Lower leg skin (tissue), 3 donors: ENCODE results near the gene CABLES1.

Experiments
- POLR2A ChIP-seq, 2 donors: fragments of 450-650 bp; IDR thresholded peaks; one replicate each; pipeline ENCODE4 v1.6.1; 2016 to 2017; ENCODE audit warnings: antibody characterized with exemption in 2 of 2, mild to moderate bottlenecking in 1 of 2, moderate library complexity in 1 of 2
- TF ChIP-seq, protein P1 (sequence below), 3 donors: fragments of 450-650 bp; IDR thresholded peaks; one replicate each; pipeline ENCODE4 v1.5.1; 2016; ENCODE audit warnings: antibody characterized with exemption in 3 of 3, mild to moderate bottlenecking in 3 of 3, moderate library complexity in 2 of 3

DNA sequence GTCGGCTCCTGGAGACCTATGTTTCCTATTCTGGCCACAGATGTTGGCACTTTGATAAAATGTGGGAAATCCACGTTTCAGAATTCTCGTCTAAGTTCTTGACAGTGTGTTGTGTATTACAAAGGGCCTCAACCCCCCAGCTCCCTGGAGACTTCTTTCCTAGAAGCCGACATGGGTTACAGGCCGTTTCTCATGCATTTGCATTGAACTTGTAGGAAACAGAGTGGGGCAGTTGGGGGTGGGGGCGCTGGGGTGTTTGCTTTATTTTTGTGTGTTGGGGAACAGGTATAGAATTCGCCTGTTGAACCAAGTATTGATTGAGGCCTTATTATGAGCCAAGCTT is 104.0 kb downstream of the CABLES1 start:
- TF ChIP-seq, protein P1, sequence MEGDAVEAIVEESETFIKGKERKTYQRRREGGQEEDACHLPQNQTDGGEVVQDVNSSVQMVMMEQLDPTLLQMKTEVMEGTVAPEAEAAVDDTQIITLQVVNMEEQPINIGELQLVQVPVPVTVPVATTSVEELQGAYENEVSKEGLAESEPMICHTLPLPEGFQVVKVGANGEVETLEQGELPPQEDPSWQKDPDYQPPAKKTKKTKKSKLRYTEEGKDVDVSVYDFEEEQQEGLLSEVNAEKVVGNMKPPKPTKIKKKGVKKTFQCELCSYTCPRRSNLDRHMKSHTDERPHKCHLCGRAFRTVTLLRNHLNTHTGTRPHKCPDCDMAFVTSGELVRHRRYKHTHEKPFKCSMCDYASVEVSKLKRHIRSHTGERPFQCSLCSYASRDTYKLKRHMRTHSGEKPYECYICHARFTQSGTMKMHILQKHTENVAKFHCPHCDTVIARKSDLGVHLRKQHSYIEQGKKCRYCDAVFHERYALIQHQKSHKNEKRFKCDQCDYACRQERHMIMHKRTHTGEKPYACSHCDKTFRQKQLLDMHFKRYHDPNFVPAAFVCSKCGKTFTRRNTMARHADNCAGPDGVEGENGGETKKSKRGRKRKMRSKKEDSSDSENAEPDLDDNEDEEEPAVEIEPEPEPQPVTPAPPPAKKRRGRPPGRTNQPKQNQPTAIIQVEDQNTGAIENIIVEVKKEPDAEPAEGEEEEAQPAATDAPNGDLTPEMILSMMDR (IDR thresholded peaks at IDR 0.05), result no peak
- TF ChIP-seq POLR2A (IDR thresholded peaks at IDR 0.05), result no peak
